ENCODE measurements around the gene TTYH2. TPM values are rescaled to one million over a fixed set of nuclear protein-coding genes. Genes with fewer than 3 reads are reported as not detected.
"Not testable (repeated sequence)": the region's sequence is repeated elsewhere in the genome, so short reads cannot be mapped to it uniquely, and the experiment has no call there.

TTYH2 gene
- total RNA-seq, 1 donor from 2014 or later, result 0.69 TPM

DNA sequence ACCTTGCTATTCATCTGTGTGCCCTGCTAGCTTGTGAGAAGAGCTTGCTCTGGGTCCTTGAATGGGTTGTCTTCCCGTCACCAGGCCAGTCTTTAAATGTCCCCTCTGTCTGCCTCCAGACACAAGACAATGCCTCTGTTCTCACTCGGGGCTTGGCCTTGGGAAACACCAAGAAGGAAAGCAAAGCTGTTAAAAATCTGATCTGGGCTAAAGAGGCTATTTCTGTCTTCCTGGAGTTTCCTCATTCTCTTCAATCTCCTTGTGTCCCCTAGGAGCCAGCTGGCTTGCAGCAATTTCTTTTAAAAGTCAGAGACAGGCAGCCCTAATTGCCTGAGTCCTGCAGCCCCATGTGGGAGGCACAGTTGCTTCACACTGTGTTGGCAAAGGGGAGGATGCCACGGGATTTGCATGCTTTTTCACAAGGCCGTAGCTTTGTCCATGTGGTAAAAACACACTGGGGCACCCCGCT is 63.2 kb downstream of the TTYH2 start:
- Mint-ChIP-seq H3K4me1 (ENCODE audit: low read depth) (peaks cover 3% of the 10 kb centered on the region), H3K27me3 (peaks cover 49% of the 10 kb centered on the region), H3K4me3 (ENCODE audit: low read depth) (no peak overlapping the region), H3K27ac (no peak overlapping the region), H3K9me3 (ENCODE audit: low read depth) (no peaks in the 10 kb centered on the region), H3K36me3 (ENCODE audit: insufficient read depth) (no peaks in the 10 kb centered on the region)
- DNase-seq (ENCODE audit: low spot score, unreplicated experiment), result no peak
- TF ChIP-seq, protein P1, sequence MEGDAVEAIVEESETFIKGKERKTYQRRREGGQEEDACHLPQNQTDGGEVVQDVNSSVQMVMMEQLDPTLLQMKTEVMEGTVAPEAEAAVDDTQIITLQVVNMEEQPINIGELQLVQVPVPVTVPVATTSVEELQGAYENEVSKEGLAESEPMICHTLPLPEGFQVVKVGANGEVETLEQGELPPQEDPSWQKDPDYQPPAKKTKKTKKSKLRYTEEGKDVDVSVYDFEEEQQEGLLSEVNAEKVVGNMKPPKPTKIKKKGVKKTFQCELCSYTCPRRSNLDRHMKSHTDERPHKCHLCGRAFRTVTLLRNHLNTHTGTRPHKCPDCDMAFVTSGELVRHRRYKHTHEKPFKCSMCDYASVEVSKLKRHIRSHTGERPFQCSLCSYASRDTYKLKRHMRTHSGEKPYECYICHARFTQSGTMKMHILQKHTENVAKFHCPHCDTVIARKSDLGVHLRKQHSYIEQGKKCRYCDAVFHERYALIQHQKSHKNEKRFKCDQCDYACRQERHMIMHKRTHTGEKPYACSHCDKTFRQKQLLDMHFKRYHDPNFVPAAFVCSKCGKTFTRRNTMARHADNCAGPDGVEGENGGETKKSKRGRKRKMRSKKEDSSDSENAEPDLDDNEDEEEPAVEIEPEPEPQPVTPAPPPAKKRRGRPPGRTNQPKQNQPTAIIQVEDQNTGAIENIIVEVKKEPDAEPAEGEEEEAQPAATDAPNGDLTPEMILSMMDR (IDR thresholded peaks at IDR 0.05; ENCODE audit: unreplicated experiment), result no peak

DNA sequence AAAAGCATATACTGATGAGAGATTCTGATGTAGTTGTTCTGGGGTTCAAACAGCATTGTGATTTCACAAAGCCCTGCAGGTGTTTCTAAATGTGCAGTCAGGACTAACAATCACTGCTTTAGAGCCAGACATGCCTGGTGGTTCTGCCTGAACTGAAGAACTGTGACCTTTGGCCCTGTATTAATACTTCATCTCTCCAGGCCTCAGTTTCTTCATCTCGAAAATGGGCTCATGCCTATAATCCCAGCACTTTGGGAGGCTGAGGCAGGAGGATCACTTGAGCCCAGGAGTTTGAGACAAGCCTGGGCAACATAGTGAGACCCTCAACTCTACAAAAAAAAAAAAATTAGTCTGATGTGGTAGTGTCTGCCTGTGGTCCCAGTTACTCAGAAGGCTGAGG is 64.6 kb downstream of the TTYH2 start:
- TF ChIP-seq, protein P1 (IDR thresholded peaks at IDR 0.05; ENCODE audit: unreplicated experiment), result no peak
- H3K36me3 Mint-ChIP-seq (ENCODE audit: insufficient read depth), result no peaks in the 10 kb centered on the region
- H3K9me3 Mint-ChIP-seq (ENCODE audit: low read depth), result no peaks in the 10 kb centered on the region
- H3K4me1 Mint-ChIP-seq (ENCODE audit: low read depth), result peaks cover 3% of the 10 kb centered on the region
- H3K27me3 Mint-ChIP-seq, result peaks cover 40% of the 10 kb centered on the region
- H3K27ac Mint-ChIP-seq, result no peak overlapping the region
- no peak for DNase-seq (ENCODE audit: low spot score, unreplicated experiment)
- no peak overlapping the region for H3K4me3 Mint-ChIP-seq (ENCODE audit: low read depth)

DNA sequence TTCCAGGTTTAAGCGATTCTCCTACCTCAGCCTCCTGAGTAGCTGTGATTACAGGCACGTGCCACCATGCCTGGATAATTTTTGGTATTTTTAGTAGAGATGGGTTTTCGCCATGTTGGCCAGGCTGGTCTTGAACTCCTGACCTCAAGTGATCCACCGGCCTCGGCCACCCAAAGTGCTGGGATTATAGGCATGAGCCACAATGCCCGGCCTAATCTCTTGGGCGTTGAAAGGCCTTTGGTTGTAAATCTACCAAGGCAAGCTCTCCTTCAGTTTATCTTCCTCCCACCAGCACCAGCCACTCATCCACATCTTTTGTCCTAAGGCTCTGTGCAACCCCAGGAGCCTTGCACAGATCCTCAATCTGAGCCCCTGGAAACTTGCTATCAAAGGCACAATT is 66.2 kb downstream of the TTYH2 start:
- H3K4me1 Mint-ChIP-seq (ENCODE audit: low read depth); H3K9me3 Mint-ChIP-seq (ENCODE audit: low read depth); H3K4me3 Mint-ChIP-seq (ENCODE audit: low read depth); H3K27ac Mint-ChIP-seq; DNase-seq (ENCODE audit: low spot score, unreplicated experiment); H3K36me3 Mint-ChIP-seq (ENCODE audit: insufficient read depth): not testable (repeated sequence)
- peaks cover 23% of the 10 kb centered on the region for H3K27me3 Mint-ChIP-seq

DNA sequence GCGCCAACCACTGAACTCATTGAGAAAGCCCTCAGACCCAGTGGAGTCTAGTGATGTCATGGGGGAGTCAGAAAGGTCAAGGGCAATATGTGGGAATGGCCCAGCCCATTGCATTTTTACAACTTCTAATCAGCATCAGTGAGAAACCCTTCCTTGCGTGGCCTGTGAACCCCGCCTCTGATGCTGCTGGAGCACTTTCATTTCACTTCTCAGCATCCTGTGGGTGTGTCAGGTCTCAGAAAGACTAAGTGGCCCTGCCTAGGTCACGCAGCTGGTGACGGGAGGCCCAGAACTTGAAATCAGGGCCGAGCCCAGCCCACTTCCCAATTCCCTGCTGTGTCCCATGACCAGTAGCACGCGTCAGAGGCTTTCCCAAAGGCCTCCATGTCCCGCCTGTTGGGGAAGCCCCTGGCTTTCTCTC is 66.7 kb downstream of the TTYH2 start:
- Mint-ChIP-seq H3K27ac (no peak overlapping the region), H3K27me3 (peaks cover 18% of the 10 kb centered on the region), H3K4me1 (ENCODE audit: low read depth) (peaks cover 2% of the 10 kb centered on the region)

DNA sequence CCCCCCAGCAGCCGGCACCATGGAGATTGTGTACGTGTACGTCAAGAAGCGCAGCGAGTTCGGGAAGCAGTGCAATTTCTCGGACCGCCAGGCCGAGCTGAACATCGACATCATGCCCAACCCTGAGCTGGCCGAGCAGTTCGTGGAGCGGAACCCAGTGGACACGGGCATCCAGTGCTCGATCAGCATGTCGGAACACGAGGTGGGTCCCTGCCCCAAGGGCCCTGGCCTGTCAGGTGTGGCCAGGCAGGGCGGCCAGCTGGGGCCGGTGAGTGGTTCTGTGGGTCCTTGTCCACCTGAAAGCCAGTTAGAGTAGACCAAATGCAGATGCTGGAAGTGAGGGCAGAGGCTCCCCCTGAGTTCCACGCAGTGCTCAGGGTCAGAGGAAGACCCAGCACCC is 68.4 kb downstream of the TTYH2 start:
- no peak for DNase-seq (ENCODE audit: low spot score, unreplicated experiment)
- peaks cover 4% of the 10 kb centered on the region for H3K27me3 Mint-ChIP-seq
- H3K4me3 Mint-ChIP-seq (ENCODE audit: low read depth), result no peak overlapping the region
- H3K4me1 Mint-ChIP-seq (ENCODE audit: low read depth), result peaks cover 2% of the 10 kb centered on the region
- H3K36me3 Mint-ChIP-seq (ENCODE audit: insufficient read depth), result no peaks in the 10 kb centered on the region
- H3K9me3 Mint-ChIP-seq (ENCODE audit: low read depth), result no peaks in the 10 kb centered on the region
- H3K27ac Mint-ChIP-seq, result no peak overlapping the region
- TF ChIP-seq, protein P1 (IDR thresholded peaks at IDR 0.05; ENCODE audit: unreplicated experiment), result no peak

More for the DNA sequence above, 66.7 kb downstream of the TTYH2 start:
- DNase-seq (ENCODE audit: low spot score, unreplicated experiment), result no peak
- no peak overlapping the region for H3K4me3 Mint-ChIP-seq (ENCODE audit: low read depth)
- no peaks in the 10 kb centered on the region for H3K36me3 Mint-ChIP-seq (ENCODE audit: insufficient read depth)
- TF ChIP-seq, protein P1 (IDR thresholded peaks at IDR 0.05; ENCODE audit: unreplicated experiment), result no peak
- no peaks in the 10 kb centered on the region for H3K9me3 Mint-ChIP-seq (ENCODE audit: low read depth)

DNA sequence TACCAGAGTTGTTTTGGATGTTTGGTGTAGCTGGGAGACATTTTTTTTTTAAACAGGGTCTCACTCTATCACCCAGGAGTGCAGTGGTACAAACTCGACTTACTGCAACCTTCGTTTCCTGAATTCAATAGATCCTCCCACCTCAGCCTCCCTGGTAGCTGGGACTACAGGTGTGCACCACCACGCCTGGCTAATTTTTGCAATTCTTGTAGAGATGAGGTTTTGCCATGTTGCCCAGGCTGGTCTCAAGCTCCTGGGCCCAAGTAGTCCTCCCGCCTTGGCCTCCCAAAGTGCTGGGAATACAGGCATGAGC is 68.9 kb downstream of the TTYH2 start:
- H3K4me1 Mint-ChIP-seq (ENCODE audit: low read depth); DNase-seq (ENCODE audit: low spot score, unreplicated experiment); H3K27ac Mint-ChIP-seq: not testable (repeated sequence)

More for the DNA sequence above, 68.9 kb downstream of the TTYH2 start:
- not testable (repeated sequence) for H3K36me3 Mint-ChIP-seq (ENCODE audit: insufficient read depth); H3K9me3 Mint-ChIP-seq (ENCODE audit: low read depth); H3K27me3 Mint-ChIP-seq; H3K4me3 Mint-ChIP-seq (ENCODE audit: low read depth)
